Amygdala (tissue), 56 donors: Measurements from ENCODE around the gene TFDP2.
"Not testable (repeated sequence)": the region's sequence is repeated elsewhere in the genome, so short reads cannot be mapped to it uniquely, and the experiment has no call there.

Source experiments
- DNase-seq, 56 donors: peaks; one replicate each; lab custom pipeline; 2025; lab: John Stamatoyannopoulos, UW

The TFDP2 gene

GRCh38 chr3:142077859-142078500 is 71.4 kb downstream of the TFDP2 start:
- no peak for DNase-seq

GRCh38 chr3:142077155-142077858 is 72.0 kb downstream of the TFDP2 start:
- DNase-seq, result no peak

DNA sequence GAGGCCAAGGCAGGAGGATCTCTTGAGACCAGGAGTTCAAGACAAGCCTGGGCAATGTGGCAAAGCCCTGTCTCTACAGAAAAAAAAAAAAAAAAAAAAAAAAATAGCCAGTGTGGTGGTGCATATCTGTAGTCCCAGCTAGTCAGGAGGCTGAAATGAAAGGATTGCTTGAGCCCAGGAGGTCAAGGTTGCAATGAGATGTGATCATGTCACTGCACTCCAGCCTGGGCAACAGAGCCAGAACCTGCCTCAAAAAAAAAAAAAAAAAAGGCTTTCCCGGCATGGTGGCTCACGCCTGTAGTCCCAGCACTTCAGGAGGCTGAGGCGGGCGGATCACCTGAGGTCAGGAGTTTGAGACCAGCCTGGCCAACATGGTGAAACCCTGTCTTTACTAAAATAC is 73.7 kb downstream of the TFDP2 start:
- not testable (repeated sequence) for DNase-seq

DNA sequence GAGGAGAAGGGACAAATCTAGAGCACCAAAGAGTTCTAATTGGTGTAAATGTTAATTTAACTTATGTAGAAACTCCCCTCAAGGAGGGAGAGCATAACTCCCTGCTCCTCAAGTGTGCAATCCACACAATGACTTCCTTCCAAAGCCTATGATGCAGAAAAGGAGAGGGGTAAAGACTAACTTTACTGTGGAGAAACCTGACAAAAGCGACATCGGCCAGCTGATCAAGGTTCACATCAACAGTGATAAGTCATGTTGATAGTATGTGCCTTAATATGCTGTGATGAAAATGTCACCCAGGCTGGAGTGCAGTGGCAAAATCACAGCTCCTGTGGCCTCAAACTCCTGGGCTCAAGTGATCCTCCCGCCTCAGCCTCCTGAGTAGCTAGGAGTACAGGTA is 76.5 kb downstream of the TFDP2 start:
- no peak for DNase-seq

DNA sequence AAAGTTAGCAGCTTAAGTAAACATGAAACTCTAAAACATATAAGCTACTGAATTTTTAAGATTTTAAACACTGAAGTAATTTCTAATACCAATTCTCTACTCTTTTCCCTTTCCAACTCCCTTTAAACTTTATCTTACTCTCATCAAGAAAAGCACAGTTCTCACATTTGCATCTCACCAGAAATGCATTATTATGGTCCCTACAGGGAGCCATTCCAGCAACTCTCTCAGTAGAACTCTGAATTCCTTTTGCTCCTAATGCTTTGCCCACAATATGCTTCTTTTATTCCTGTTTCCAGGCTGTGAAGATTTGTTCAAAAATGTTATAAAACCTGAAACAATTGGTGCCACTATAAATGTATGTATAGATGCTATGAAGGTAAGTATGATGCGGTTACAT is 83.4 kb downstream of the TFDP2 start:
- no peak for DNase-seq

- DNase-seq, result no peak
These were observed 84.0 kb downstream of the TFDP2 start for GRCh38 chr3:142065344-142065743.

GRCh38 chr3:142064454-142064853 is 84.9 kb downstream of the TFDP2 start:
- no peak for DNase-seq

DNA sequence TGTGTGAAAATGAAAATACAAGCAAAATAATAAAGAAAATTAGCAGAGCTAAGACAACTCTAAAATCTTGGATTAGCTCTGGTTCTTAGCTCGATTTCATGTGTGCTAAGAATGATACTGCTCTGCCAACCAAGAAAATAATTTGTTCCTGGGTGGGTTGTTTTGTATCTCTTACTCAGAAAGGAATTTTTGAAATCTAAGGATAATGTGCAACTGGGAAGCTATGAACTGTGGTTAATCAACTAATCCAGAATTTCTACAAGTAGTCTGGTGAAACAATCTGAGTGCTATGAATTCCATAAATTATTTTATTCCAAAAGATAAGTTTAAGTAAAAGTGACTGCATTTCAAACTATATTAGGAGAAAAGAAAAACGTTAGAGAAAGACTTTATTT is 92.0 kb downstream of the TFDP2 start:
- no peak for DNase-seq

DNA sequence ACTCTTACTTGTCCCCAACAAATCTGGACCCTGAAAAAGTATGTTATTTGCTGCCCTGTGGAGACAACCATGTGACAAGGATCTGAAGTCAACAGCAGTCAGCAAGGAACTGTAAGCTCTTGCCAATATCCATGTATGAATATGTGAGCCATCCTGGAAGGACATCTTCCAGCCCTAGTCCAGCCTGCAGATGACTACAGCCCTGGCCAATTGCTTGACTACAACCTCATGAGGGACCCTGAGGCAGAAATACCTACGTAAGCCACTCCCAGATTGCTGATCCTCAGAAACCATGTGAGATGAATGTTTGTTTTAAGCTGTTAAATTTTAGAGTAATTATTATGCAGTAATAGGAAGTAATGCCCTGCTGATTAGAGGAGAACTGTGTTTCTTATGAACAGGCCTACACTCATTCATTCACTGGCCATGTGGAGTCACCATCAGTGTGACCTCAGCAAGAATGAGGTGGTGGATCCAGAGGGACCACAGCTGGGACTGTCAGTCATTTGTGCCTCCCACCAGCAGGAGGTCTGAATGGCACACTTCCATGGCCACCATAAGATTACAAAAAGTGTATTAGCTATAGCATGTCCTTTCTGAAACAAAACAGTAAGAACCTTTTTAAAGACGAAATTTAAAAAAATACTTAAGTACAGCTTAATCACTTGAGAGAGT is 92.6 kb downstream of the TFDP2 start:
- DNase-seq, result no peak

- no peak for DNase-seq
These were observed 95.5 kb downstream of the TFDP2 start for GRCh38 chr3:142053835-142054234.

- DNase-seq, result no peak
These were observed 96.1 kb downstream of the TFDP2 start for GRCh38 chr3:142053244-142053643.

DNA sequence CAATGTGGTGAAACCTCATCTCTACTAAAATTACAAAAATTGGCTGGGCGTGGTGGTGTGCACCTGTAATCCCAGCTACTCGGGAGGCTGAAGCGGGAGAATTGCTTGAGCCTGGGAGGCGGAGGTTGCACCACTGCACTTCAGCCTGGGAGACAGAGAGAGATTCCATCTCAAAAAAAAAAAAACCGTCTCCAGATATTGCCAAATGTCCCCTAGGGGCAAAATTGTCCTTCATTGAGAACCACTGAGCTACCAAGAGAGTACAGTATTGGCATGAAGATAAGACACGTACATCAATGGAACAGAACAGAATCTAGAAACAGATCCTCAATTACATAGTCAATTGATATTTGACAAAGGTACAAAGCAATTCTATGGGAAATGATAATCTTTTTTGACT is 98.0 kb downstream of the TFDP2 start:
- no peak for DNase-seq

DNA sequence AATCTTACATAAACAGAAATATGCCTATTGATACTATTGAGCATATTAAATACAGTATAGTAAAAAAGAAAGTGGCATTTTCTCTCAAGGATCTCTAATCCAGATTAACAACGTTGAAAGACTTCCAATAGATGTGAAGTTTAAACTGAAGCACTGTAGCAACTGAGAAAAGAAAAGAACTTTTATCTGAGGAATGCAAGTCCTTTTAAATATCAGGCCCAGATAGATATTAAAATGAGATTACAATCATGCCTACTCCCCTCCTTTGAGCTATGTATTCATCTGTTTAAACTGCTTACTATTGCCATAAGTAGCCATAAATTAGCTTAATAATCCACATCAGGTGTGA is 102.3 kb downstream of the TFDP2 start:
- no peak for DNase-seq

GRCh38 chr3:142046320-142047020 is 102.9 kb downstream of the TFDP2 start:
- DNase-seq, result no peak

DNA sequence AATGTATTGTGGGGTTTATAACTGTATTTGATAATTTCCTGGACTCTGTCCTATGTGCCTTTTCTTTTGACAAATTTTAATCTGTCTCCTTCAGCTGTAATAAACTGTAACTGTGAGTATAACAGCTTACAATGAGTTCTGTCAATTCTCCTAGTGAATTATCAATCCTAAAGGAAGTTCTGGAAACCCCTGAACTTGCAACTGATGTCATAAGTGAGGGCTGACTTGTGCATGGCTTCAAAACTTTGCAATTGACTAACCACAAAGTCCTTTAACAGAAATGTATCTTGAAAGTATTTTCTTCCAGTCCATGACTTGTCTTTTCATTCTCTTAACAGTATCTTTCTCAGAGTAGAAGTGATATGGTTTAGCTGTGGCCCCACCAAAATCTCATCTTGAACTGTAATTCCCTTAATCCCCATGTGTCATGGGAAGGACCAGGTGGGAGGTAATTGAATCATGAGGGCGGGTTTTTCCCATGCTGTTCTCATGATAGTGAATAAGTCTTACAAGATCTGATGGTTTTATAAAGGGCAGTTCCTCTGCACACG is 108.3 kb downstream of the TFDP2 start:
- no peak for DNase-seq

DNA sequence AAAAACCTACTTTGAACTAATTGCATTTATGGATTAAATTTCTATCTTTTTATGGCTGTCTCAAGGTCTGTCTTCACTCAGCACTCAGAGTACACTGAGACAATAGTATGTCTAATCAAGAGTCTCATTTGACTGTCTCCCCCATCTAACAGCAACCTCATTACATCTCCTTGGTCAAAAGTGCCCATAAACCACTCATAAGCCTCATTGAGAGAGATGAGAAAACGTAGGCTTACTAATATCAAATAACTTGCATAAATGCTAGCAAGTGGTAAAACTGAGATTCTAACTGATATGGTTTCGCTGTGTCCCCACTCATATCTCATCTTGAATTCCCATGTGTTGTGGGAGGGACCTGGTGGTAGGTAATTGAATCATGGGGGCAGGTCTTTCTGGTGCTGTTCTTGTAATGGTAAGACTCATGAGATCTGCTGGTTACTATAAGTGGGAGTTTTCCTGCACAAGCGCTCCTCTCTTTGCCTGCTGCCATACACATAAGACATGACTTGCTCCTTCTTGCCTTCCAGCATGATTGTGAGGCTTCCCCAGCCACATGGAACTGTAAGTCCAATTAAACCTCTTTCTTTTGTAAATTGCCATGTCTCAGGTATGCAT is 113.9 kb downstream of the TFDP2 start:
- DNase-seq, result no peak

DNA sequence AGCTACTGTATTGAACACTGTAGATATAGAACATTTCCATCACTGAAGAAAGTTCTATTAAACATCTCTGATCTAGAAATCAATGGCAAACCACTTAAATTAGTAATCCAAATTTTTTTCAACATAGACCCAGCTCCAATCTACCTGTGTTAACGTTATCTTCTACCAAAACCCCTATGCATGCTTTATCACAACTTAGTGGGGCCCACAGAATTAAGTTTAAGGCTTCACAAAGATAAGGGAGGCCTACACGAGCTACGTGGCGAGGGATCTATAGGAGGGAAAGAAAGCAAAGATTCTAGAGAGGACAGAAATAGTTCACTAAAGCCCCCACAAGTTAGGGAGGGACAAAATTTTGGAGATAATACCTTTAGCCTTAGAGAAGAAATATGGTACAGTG is 116.1 kb downstream of the TFDP2 start:
- DNase-seq, result no peak

- no peak for DNase-seq
These were observed 117.8 kb downstream of the TFDP2 start for GRCh38 chr3:142031575-142031974.

- DNase-seq, result no peak
These were observed 119.6 kb downstream of the TFDP2 start for GRCh38 chr3:142029791-142030190.

DNA sequence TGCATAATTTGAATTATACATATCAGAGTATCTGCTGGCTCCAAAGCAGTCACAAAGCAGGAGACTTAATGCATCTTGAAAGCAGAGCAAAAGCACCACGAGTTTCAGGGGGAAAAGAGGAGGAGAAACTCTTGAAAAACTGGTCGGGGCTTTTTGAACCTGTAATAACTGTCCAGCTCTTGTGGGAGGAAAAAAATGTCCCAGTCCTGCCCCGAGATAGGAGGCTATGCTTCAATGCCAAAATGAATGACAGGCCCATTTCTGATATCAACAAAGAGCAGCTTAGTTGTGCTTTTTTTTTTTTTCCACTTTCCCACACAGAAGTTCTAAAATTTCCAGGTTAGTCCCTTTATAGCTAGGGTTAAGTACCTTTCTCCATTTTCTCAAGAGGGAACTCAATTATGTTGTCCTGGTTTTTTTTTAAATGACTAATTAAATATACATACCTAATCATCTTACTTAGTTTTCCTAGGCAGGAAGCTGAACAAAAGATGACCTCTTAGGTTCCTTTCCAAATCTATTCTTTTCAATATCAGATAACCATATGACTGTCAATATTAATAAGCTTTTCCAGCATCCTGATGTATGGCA is 120.2 kb downstream of the TFDP2 start:
- DNase-seq, result no peak
